ENCODE data around the gene ADGRF3. TPM values are rescaled to one million over a fixed set of nuclear protein-coding genes. Genes with fewer than 3 reads are reported as not detected.
A peak's percentile ranks its signal among the peaks of the same experiment; 100 is the strongest.

ADGRF3 gene
- total RNA-seq, 1 experiment from 2014 or later, result 0.39 TPM

DNA sequence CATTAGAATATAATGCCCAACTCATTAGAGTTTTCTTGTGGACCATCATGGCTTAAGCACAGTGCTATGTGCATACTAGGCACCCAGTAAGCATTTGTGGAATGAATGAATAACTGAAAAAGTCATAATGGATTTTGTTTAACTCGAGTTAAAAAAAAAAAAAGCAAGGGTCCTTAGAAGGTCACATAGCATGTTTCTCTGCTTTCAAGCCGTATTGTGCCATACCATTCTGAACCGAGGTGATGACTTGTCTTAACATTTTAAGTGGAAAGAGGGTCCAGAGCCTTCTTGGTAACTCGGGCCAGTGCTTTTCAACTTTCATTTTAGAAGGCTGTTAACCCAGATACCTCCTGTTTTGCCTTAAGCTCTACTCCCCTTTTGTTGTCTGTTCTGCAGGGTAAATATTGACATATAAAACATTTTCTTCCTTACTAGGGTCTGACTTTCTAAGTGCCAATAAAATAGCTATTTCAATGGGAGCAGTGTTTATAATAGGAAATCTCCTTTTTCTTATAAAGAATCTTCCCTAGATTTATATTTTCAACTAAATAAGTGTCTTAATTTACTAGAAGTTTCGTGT, 787 bp upstream of the ADGRF3 start:
- ChIA-PET POLR2A (ENCODE audit: low non-redundant PET) (no interaction called here), CTCF (no interaction called here)
- H3K9me3 ChIP-seq (ENCODE audit: low read depth, low read length, poor library complexity, severe bottlenecking), result no peaks in the 10 kb centered on the region
- no peak for DNase-seq (ENCODE audit: low spot score)
- TF ChIP-seq EZH2 (IDR thresholded peaks at IDR 0.05; ENCODE audit: borderline replicate concordance, low read depth, low read length, poor library complexity, severe bottlenecking), result no peak
- TF ChIP-seq, protein P1, sequence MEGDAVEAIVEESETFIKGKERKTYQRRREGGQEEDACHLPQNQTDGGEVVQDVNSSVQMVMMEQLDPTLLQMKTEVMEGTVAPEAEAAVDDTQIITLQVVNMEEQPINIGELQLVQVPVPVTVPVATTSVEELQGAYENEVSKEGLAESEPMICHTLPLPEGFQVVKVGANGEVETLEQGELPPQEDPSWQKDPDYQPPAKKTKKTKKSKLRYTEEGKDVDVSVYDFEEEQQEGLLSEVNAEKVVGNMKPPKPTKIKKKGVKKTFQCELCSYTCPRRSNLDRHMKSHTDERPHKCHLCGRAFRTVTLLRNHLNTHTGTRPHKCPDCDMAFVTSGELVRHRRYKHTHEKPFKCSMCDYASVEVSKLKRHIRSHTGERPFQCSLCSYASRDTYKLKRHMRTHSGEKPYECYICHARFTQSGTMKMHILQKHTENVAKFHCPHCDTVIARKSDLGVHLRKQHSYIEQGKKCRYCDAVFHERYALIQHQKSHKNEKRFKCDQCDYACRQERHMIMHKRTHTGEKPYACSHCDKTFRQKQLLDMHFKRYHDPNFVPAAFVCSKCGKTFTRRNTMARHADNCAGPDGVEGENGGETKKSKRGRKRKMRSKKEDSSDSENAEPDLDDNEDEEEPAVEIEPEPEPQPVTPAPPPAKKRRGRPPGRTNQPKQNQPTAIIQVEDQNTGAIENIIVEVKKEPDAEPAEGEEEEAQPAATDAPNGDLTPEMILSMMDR (conservative IDR thresholded peaks at IDR 0.05; ENCODE audit: low read depth, low read length), result no peak
- intact Hi-C loops (cut with micrococcal nuclease; ENCODE audit: unreplicated experiment), result no loop called here
- peak overlapping the region; percentile 78 for H3K4me3 ChIP-seq (ENCODE audit: low read depth, low read length, poor library complexity, severe bottlenecking)
- no TSS peak for BruUV-seq (replicated peaks)
- H3K36me3 ChIP-seq (ENCODE audit: insufficient read depth, low read length, poor library complexity, severe bottlenecking), result no peaks in the 10 kb centered on the region
- no peaks in the 10 kb centered on the region for H3K27me3 ChIP-seq (replicated peaks; ENCODE audit: insufficient read depth, low read depth, low read length, poor library complexity)
- peaks cover 30% of the 10 kb centered on the region for H3K4me1 ChIP-seq (ENCODE audit: insufficient read depth, low read length, poor library complexity, severe bottlenecking)
- peak overlapping the region; percentile 79 for H3K27ac ChIP-seq (ENCODE audit: low read depth, low read length, poor library complexity, severe bottlenecking)

- Histone ChIP-seq H3K4me1 (ENCODE audit: insufficient read depth, low read length, poor library complexity, severe bottlenecking) (peaks cover 33% of the 10 kb centered on the region), H3K36me3 (ENCODE audit: insufficient read depth, low read length, poor library complexity, severe bottlenecking) (no peaks in the 10 kb centered on the region), H3K27ac (ENCODE audit: low read depth, low read length, poor library complexity, severe bottlenecking) (peak within 1 kb of the TSS; percentile 84), H3K4me3 (ENCODE audit: low read depth, low read length, poor library complexity, severe bottlenecking) (peak within 1 kb of the TSS; percentile 78), H3K9me3 (ENCODE audit: low read depth, low read length, poor library complexity, severe bottlenecking) (no peaks in the 10 kb centered on the region), H3K27me3 (replicated peaks; ENCODE audit: insufficient read depth, low read depth, low read length, poor library complexity) (no peaks in the 10 kb centered on the region)
- ChIA-PET CTCF (no interaction called here), POLR2A (ENCODE audit: low non-redundant PET) (interaction anchor here (0.6 kb wide), 1 partner anchor 706 kb away, joined by 8 read pairs; no protein-coding TSS in a partner anchor)
- TF ChIP-seq, protein P1 (conservative IDR thresholded peaks at IDR 0.05; ENCODE audit: low read depth, low read length), result no peak
- TF ChIP-seq EZH2 (IDR thresholded peaks at IDR 0.05; ENCODE audit: borderline replicate concordance, low read depth, low read length, poor library complexity, severe bottlenecking), result no peak
- no TSS peak for BruUV-seq (replicated peaks)
- DNase-seq (ENCODE audit: low spot score), result peak; percentile 99
- intact Hi-C loops (cut with micrococcal nuclease; ENCODE audit: unreplicated experiment), result no loop called here
Observed at GRCh38 chr2:26345545-26346453, 790 bp downstream of the ADGRF3 start, which contains the start of gene SELENOI. Gene SELENOI, plus strand, starts transcription at chr2:26346143. Its CDS starts 90 bp downstream, at chr2:26346233.

DNA sequence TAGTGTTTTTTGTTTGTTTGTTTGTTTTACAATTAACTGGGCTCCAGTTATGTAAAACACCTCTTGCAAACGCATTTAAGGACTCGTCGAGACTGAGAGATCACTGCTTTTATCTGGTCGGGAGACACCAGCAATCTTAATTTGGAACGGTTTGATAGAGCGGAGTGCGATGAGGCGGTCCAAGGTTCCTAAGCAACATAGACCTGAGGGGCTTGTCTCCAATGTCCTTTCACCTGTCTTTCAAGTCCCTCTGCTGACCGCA, 1.4 kb downstream of the ADGRF3 start:
- H3K9me3 ChIP-seq (ENCODE audit: low read depth, low read length, poor library complexity, severe bottlenecking), result no peaks in the 10 kb centered on the region
- ChIA-PET POLR2A (ENCODE audit: low non-redundant PET) (interaction anchor here (0.6 kb wide), 1 partner anchor 280 kb away, joined by 3 read pairs; no protein-coding TSS in a partner anchor), CTCF (no interaction called here)
- intact Hi-C loops (cut with micrococcal nuclease; ENCODE audit: unreplicated experiment), result no loop called here
- H3K27ac ChIP-seq (ENCODE audit: low read depth, low read length, poor library complexity, severe bottlenecking), result peak overlapping the region; percentile 84
- peaks cover 33% of the 10 kb centered on the region for H3K4me1 ChIP-seq (ENCODE audit: insufficient read depth, low read length, poor library complexity, severe bottlenecking)
- H3K4me3 ChIP-seq (ENCODE audit: low read depth, low read length, poor library complexity, severe bottlenecking), result peak overlapping the region; percentile 78
- no peak for DNase-seq (ENCODE audit: low spot score)
- no peaks in the 10 kb centered on the region for H3K27me3 ChIP-seq (replicated peaks; ENCODE audit: insufficient read depth, low read depth, low read length, poor library complexity)
- H3K36me3 ChIP-seq (ENCODE audit: insufficient read depth, low read length, poor library complexity, severe bottlenecking), result no peaks in the 10 kb centered on the region
- BruUV-seq (replicated peaks), result TSS peak; percentile 97
- TF ChIP-seq EZH2 (IDR thresholded peaks at IDR 0.05; ENCODE audit: borderline replicate concordance, low read depth, low read length, poor library complexity, severe bottlenecking), result no peak
- TF ChIP-seq, protein P1 (conservative IDR thresholded peaks at IDR 0.05; ENCODE audit: low read depth, low read length), result no peak
